HG02571 (cell line): Measurements from ENCODE around the gene IFI30.
A peak's percentile ranks its signal among the peaks of the same experiment; 100 is the strongest.
"Not testable (repeated sequence)": the region's sequence is repeated elsewhere in the genome, so short reads cannot be mapped to it uniquely, and the experiment has no call there.

Experiments used
- ATAC-seq: cut with Tn5 transposase; IDR thresholded peaks from one replicate; pipeline ENCODE4 v1.9.1; 2021; ENCODE audit warnings: mild to moderate bottlenecking, moderate library complexity; ENCODE audit not compliant: unreplicated experiment

IFI30 gene

DNA sequence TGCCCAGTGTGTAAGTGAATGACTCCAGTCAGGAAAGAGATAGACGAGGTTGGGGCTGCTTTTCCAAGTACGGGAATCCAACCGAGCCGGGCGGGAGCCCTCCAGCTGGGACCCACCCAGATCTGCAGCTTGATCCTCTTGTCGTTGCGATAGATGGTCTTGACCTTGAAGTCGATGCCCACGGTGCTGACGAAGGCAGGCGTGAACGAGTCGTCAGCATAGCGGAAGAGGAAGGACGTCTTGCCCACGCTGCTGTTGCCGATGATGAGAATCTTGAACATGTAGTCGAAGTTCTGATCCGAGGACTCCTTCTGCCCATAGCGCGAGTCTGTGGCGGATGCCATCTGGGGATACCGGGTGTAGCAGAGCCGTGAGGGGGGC lies 28.8 kb downstream of the IFI30 start:
- ATAC-seq: no peak

- ATAC-seq: no peak
Observed at GRCh38 chr19:18202778-18203407, 29.3 kb downstream of the IFI30 start.

GRCh38 chr19:18203408-18203862 lies 29.8 kb downstream of the IFI30 start:
- peak; percentile 5 for ATAC-seq

DNA sequence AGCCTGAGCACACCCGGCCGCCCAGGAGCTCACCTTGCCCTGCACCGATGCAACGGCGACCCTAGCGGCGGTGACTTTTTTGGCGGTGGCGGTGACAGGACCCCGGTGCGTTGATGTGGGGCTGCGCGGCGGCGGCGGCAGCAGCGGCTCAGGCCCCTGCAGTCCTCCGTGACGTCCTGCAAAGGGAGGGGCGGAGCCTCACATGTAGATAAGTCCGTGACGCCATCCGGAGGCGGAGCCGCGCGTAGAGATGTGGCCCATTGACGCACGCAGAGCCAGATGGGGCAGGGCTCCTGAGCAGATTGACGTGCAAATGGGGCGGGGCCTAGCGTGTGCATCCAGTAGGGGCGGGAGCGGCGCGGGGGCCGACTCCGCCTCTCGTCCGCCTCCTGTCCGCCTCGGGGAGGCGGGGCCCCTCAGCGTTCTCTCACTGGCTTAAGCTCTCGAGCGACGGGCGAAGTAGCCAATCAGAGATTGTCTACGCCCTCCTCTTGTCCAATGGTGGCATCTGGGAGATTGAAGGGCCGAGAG lies 30.3 kb downstream of the IFI30 start, which contains the start of gene RAB3A:
TSS of gene RAB3A (minus strand) at position 180 of the 531 bp plus-strand sequence. CDS start 1,302 bp downstream, outside the sequence.
- ATAC-seq: peak; percentile 81

DNA sequence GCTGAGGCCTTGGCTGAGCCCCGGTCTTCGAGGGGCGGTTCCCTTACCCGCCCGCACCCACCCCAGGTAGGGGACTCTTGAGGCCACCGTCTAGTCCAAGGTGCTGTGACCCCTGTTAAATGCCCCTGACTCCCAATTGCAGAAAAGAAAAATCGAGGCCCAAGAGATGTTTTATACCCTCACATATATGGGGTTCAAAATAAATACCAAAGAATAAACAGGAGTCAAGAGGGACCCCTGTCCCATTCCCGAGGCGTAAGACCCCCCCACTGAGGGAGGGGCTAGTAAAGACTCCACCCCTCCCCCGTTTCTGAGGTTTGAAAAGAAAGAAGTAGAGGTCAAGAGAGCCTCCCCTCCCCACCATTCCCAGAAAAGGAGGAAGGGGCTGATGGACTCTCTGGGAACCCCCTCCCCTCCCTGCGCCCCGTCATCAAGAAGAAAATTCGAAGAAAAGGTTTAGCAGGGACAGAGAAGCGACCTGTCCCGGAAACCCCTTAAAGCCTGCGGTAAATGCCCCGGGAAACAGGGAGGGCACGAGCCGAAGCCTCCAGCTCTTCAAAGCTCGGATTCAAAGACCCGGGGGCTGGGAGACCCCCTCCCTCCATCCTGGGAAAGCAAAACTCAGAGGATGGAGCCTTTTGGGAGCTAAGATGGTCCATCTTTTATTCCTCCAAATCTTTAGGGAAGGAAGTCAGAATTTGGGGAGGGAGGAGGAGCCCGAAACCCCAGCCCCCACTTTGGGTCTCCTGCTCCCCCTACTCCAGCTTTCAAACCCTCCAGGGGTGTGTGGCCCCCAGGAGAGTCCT lies 31.0 kb downstream of the IFI30 start:
- ATAC-seq: peak; percentile 15

DNA sequence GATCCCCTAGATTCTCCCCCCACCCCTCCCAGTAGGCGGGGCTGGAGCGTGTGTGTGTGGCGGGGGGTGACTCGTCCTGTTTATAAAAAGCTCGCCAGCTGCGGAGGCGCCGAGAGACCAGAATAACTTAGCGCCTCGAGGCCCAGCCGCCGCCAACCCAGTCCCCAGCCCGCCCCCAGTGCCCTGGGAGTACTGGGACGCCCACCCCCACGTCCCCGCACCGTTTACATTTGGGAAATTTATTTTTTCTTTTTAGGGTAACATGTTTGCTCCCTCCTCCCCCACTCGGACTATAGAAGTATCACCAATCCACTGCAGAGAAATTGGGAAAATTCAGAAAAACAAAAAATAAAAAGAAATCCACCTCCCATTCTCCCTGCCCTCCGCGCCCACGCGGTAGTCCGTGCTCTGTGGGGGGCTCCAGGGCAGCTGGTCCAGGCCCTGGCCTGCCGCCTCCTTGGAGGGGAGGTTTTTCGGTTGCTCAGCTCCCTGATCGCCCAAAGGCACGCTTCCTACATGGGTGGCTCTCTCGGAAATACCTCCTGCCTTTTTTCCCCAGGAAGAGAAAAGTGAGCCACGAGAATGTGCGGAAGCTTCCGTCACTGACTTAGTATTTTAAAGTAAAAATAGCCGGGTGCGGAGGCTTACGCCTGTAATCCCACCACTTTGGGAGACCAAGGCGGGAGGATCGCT lies 31.7 kb downstream of the IFI30 start:
- ATAC-seq: no peak

GRCh38 chr19:18206018-18206417 lies 32.4 kb downstream of the IFI30 start:
- no peak for ATAC-seq

GRCh38 chr19:18208098-18208951 lies 34.7 kb downstream of the IFI30 start:
- ATAC-seq: no peak

DNA sequence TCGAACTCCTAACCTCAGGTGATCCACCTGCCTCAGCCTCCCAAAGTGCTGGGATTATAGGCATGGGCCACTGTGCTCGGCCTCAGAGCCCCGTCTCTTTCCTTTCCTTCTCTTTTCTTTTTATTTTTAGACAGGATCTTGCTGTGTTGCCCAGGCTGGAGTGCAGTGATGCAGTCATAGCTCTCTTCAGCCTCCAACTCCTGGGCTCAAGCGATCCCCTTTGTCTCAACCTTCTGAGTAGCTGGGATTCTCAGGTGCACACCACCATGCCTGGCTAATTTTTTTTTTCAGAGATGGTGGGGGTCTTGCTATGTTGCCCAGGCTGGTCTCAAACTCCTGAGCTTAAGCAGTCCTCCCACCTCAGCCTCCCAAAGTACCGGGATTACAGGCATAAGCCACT lies 36.3 kb downstream of the IFI30 start:
- ATAC-seq: not testable (repeated sequence)

DNA sequence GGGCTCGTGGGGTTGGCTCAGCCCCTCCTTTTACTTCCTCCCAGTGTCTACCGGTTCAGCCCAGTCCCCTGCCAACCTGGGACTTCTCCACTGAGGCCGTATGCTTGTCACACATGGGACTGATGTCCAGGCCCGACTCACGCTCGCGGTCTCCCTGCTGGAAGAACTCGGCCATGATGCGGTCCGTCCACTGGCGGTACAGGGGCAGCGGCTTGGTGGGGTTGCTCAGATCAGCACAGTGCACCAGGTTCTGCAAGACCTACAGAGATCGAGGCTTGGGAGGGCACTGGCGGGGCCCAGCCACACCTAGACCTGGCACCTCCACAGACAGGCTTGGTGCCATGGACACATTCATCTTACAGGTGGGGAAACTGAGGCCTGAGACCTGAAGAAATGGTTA lies 38.1 kb downstream of the IFI30 start:
- no peak for ATAC-seq

DNA sequence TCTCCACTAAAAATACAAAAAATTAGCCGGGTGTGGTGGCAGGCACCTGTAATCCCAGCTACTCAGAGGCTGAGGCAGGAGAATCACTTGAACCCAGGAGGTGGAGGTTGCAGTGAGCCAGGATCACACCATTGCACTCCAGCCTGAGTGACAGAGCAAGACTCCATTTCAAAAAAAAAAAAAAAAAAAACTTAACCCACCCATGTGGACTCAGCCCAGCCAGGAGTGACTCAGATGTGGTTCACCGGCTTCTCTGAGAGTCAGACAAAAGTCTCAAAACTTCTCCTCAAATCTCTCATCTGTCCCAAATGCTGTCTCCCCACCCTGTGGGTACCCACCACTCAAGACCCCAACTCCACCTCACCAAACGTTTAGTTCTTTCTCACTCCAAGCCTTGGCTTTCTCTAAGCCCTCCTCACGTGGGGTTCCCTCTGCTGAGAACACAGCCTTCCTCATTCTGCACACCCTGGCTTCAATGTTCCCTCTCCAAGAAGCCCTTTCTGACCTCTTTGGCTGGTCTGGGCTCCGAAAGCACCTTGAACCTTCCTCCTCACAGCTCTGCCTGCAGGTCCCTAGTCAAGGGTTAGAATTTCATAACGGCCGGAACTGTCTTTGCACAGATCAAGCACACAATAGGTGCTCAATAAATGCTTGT lies 41.3 kb downstream of the IFI30 start:
- ATAC-seq: no peak

- ATAC-seq: no peak
Observed at GRCh38 chr19:18216789-18217188, 43.2 kb downstream of the IFI30 start.

GRCh38 chr19:18218159-18218558 lies 44.5 kb downstream of the IFI30 start:
- ATAC-seq: no peak

DNA sequence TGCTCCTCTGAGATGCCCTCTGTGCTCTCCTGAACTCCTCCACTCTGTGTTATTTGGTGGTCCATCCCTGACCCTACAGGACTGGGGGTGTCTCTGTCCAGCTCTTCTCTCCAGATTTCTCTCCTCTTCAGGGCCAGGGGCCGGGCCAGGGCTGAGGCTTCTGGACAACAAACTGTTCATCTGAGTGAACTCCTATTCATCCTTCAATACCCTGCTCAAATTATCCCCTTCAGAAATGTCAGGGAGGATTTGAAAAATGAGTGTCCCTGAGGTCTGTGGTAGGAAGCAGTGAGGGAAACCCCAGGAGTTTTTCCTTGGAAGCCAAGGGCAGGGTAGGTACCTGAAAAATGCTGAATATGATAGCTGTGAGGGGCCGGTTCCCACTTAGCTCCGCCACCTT lies 45.0 kb downstream of the IFI30 start:
- no peak for ATAC-seq

- ATAC-seq: no peak
Observed at GRCh38 chr19:18219911-18220631, 46.5 kb downstream of the IFI30 start.

DNA sequence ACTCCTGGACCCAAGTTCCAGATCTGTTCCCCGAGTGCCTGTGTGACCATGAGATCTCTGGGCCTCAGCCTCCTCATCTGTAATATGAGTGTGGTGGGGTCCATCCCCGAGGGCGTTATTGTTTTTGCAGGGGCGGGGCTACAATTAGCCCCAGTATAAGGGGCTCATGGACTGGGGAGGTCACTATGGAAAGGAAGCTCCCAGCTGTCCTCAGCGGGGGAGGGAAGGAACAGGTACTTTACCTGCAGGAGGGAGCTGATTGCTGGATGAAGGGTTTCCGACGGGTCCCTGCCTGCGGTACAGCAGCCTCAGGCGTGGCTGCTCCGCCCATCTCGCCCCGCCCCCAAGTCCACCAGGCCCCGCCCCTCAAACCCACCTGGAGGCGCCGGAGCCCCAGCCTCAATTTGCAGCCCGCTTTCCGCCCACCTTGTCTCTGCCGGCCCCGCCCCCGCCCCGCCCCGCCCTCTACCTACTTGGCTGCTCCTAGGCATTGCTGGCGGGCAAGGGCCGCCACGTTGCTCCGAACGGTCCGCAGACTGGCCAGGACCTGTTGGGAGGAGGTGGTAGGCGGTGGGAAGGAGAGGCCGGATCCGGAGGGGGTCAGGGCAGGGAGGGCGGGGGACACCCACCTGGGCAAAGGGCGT lies 47.1 kb downstream of the IFI30 start:
- no peak for ATAC-seq

DNA sequence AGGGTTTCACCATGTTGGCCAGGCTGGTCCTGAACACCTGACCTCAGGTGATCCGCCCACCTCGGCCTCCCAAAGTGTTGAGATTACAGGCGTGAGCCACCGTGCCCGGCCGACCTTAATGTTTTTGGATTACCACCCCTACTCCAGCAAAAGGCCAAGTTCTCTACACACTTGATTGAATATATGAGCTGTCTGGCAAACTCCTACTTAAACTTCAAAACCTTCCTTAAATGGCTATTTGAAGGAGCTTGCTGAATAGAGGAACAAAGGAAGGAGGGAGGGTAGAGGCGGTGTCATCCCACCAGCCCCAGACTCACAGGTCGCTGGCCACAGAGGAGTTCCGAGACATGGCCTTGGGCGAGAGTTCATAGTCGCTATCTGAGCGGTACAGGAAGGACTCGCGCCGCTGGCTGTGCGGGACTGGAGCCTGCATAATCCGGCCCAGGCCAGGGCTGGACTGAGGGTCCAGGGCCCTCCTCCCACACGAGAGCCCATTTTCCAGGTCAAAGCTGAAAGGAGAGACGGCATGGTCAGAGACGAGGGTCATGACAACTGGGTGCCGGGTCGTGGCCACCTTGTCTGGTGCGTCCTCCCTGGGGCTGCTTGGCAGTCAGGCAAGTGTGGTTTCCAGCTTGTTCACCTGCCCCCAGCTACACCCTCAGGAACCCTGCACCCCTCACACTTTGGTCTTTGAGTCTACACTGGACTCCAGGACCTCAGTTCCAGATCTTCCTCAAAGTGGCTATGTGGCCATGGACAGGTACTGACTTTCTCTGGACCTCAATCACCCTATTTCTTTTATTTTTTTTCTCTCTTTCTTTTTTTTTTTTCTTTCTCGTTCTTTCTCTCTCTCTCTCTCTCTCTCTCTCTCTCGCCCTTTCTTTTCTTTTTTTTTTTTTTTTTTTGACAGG lies 48.5 kb downstream of the IFI30 start:
- no peak for ATAC-seq
